Brain microvascular endothelial cell (primary cell): Measurements from ENCODE around the gene CDK13.

Experiments used
- DNase-seq: peaks from one replicate; pipeline ENCODE4 v3.0.0-alpha.2; 2020
- H3K27ac ChIP-seq: fragments of 250-450 bp; sonication (Bioruptor Pico); 2 replicates; pipeline ENCODE4 v1.5.1; 2020; ENCODE audit warnings: mild to moderate bottlenecking, moderate library complexity
- H3K27me3 ChIP-seq: fragments of 250-450 bp; sonication (Bioruptor Pico); replicated peaks from 2 replicates; pipeline ENCODE4 v1.5.1; 2020; ENCODE audit warnings: mild to moderate bottlenecking
- H3K36me3 ChIP-seq: fragments of 250-450 bp; sonication (Bioruptor Pico); replicated peaks from 2 replicates; pipeline ENCODE4 v1.5.1; 2020; ENCODE audit warnings: mild to moderate bottlenecking
- H3K4me3 ChIP-seq: 2 replicates; pipeline ENCODE4 v1.5.1; 2011; ENCODE audit warnings: low read depth, mild to moderate bottlenecking, control low read depth, low read length, moderate library complexity
- CTCF ChIP-seq: IDR thresholded peaks from 2 replicates; pipeline ENCODE4 v1.5.1; 2011; ENCODE audit warnings: low read depth, mild to moderate bottlenecking, moderate library complexity, low read length, control low read depth, inconsistent platforms; ENCODE audit errors: missing control alignments
- in situ Hi-C: cut with HindIII; loops from 2 replicates; pipeline ENCODE4 v1.10.0; 2017; ENCODE audit warnings: low sequenced_read_pairs, low pct_ligation_motif_present

CDK13 gene

DNA sequence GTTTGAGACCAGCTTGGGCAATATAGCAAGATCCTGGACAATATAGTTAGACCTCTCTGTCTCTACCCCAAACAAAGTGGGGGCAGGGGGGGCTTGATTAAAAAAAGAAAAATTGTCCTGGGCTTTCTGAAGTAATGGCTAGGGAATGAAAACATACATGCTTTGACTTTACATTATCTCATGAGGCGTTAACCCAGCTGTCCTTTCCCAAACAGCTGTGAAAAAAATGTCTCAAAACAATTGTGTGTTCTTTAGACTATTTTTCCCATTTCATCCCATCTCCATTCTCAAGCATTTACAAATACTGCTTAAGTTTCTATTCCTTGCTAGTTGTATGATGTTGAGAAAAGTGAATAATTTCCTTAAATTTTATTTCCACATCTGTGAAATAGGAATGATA lies 27.0 kb upstream of the CDK13 start:
- no peaks in the 10 kb centered on the region for H3K36me3 ChIP-seq
- TF ChIP-seq CTCF, result no peak

DNA sequence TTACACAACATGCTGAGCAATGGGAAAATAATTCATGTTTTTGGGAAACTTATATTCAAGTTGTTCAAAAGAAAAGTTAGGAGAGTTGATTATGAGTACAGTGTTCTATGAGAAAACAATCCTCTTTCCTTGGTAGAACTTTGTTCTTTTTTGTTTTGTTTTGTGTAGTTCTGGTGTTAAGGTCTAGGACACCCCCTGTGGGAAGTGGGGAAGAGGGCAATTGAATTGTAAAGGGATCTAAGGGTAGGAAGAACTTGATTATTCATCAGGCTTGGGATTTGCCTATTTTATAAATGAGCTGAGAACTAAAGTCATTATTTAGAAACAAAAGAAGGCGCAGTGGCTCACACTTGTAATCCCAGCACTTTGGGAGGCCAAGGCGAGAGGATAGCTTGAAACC lies 25.9 kb upstream of the CDK13 start:
- no peak for DNase-seq
- no peak overlapping the region for H3K27ac ChIP-seq
- in situ Hi-C loops, result no loop called here
- H3K4me3 ChIP-seq, result no peak overlapping the region
- TF ChIP-seq CTCF, result no peak
- H3K27me3 ChIP-seq, result no peaks in the 10 kb centered on the region
- no peaks in the 10 kb centered on the region for H3K36me3 ChIP-seq

More for the DNA sequence above, 27.0 kb upstream of the CDK13 start:
- Histone ChIP-seq H3K27me3 (no peaks in the 10 kb centered on the region), H3K4me3 (no peak overlapping the region), H3K27ac (no peak overlapping the region)
- DNase-seq, result no peak
- in situ Hi-C loops, result no loop called here

- DNase-seq, result no peak
- TF ChIP-seq CTCF, result no peak
- H3K27me3 ChIP-seq, result no peaks in the 10 kb centered on the region
- H3K27ac ChIP-seq, result no peak overlapping the region
- no peaks in the 10 kb centered on the region for H3K36me3 ChIP-seq
- in situ Hi-C loops, result no loop called here
- no peak overlapping the region for H3K4me3 ChIP-seq
These were observed 23.9 kb upstream of the CDK13 start for GRCh38 chr7:39926111-39926510.

DNA sequence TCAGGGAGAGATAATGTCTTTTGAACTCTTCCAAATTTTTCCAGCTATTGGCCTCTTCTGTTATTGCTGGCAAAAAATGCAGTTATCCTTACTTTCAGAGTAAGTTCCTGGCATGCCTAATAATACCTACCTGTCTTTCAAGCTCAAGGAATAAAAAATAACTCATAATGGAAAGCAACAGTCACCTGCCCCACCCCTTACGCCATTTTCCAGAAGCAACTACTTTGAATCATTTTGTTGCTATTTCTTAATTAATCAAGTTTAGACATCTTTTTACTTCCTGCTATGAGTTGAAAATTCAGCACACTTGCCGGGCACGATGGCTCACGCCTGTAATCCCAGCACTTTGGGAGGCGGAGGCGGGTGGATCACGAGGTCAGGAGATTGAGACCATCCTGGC lies 23.0 kb upstream of the CDK13 start:
- in situ Hi-C loops, result no loop called here
- no peak overlapping the region for H3K27ac ChIP-seq
- no peaks in the 10 kb centered on the region for H3K27me3 ChIP-seq
- no peak for TF ChIP-seq CTCF
- DNase-seq, result no peak
- H3K36me3 ChIP-seq, result no peaks in the 10 kb centered on the region
- H3K4me3 ChIP-seq, result no peak overlapping the region

GRCh38 chr7:39934132-39934531 lies 15.9 kb upstream of the CDK13 start:
- no peaks in the 10 kb centered on the region for H3K36me3 ChIP-seq
- DNase-seq, result no peak
- no peak overlapping the region for H3K27ac ChIP-seq
- no peak overlapping the region for H3K4me3 ChIP-seq
- no peak for TF ChIP-seq CTCF
- H3K27me3 ChIP-seq, result no peaks in the 10 kb centered on the region
- in situ Hi-C loops, result no loop called here

DNA sequence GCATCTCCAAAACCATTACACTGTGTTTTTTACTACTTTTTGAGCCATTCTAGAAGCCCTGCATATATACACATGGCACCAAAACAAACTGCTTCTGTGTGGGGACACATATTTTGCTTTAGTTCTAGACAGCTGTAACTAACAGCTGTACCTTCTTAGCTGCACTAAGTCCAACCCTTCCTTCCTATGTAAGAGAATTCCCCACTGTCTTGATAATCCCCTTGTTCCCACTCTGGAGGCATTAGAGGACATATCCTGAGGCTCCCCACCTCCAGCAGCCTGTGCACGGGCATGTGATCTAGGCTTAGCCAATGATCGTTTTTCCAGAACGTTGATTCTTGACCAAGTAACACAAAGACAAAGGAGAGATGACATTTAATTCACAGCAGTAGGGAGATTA lies 13.3 kb upstream of the CDK13 start:
- no peaks in the 10 kb centered on the region for H3K27me3 ChIP-seq
- DNase-seq, result no peak
- no peak overlapping the region for H3K27ac ChIP-seq
- no peak for TF ChIP-seq CTCF
- H3K4me3 ChIP-seq, result no peak overlapping the region
- H3K36me3 ChIP-seq, result no peaks in the 10 kb centered on the region
- in situ Hi-C loops, result no loop called here
